Amygdala (tissue), 56 donors: ENCODE measurements around the gene TPH2.
A peak's percentile ranks its signal among the peaks of the same experiment; 100 is the strongest.

ENCODE experiments used
- DNase-seq, 56 donors: peaks; one replicate each; lab custom pipeline; 2025; lab: John Stamatoyannopoulos, UW

The TPH2 gene

DNA sequence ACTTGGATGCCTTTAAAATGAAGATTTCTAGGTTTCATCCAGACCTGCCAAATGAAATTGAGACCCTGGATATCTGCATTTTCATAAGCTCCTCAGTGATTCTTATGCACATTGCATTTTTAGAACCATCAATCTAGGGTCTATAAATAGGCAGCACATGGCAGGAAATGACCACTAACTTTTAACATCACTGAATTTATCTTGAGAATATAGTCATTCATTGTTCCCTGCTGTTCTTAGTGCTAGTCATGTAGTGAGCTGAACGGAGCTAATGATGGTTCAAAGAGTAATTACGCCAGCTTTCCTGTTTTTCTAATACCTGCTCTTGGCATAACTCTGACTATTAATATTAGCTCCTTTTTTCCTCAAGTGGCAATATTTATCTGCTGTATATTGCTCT, 91.6 kb downstream of the TPH2 start:
- DNase-seq: no peak

DNA sequence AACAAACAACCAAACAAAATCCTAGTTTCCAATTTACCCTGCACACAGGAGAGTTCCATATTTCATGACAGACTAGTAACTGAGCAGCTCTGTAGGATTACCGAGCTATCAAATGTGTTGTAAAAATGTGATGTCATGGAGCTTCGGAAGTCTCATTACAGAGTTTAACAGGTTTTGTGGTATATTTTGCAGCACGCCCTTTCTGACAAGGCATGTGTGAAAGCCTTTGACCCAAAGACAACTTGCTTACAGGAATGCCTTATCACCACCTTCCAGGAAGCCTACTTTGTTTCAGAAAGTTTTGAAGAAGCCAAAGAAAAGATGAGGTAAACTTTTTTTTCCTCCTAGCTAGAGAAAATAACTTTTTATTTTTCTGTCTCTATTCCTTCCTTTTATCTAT, 92.4 kb downstream of the TPH2 start:
- DNase-seq: no peak

DNA sequence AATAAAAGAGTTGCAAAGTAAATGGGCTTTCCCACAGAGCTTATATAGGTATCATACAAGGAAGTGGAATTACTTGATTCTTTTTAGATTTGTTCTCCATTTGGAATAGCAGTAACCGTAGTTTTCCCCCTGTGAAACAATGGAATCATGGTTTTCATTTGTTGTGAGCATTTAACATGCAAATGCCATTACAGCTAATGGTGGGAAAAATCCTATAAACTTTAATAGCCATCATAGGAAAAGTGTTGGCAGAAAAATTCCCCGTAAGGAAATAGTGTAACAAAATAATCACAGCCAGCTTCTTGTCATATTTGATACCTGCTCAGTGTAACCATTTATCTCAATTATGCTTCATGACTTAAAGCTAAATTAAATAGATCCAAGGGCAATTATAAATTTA, 95.3 kb downstream of the TPH2 start:
- DNase-seq: no peak

GRCh38 chr12:72035625-72036024, 97.0 kb downstream of the TPH2 start:
- no peak for DNase-seq

- no peak for DNase-seq
Observed at GRCh38 chr12:72036393-72036792, 97.7 kb downstream of the TPH2 start.

GRCh38 chr12:72037006-72037795, 98.6 kb downstream of the TPH2 start:
- DNase-seq: no peak

- no peak for DNase-seq
Observed at GRCh38 chr12:72041811-72042210, 103.2 kb downstream of the TPH2 start.

DNA sequence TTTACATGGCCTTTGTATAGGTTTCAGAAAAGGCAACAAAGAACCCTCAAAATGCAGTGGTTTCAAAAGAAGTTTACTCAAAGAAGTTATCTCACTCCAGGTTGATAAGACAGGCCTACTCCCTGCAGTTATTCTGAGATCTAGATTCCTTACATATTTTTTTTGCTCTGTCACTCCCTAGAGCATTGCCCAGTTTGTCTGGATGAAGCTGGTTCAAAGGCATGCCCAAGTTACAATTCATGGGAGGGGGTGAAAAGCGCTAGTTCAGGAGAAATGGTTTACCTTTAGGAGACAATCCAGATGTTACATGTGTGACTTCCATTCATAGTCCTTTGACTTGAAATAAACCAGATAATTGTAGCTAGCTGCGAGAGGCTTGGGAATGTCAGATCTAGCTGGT, 115.0 kb downstream of the TPH2 start:
- DNase-seq: no peak

- DNase-seq: no peak
Observed at GRCh38 chr12:72054511-72054910, 115.9 kb downstream of the TPH2 start.

DNA sequence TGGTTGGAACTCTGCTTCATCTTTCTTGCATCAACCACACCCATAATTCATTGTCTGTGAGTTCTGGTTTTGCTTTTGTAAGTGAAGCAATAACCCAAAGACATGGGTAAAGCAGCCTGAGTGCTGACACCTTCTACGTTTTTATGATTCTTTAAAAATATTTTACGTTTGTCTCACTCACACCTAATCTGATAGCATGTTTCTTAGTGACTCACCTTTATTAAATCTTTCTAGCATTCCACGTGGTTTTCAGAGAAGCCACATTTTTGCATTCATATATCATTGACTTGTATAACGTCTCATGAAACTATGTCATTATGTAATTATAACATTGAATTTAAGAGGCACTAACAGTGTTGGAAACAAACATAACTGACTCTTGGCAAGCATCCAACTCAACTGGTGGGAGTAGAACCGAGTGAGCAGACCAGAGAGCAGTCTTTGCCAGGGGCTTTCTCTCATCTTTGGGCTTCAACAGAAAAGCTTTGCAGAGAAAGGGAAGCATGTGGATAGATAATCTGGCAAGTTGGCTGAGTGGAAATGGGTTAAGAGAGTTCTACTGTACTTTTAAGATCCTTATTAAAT, 118.8 kb downstream of the TPH2 start:
- no peak for DNase-seq

GRCh38 chr12:72063073-72063472, 124.4 kb downstream of the TPH2 start:
- no peak for DNase-seq

DNA sequence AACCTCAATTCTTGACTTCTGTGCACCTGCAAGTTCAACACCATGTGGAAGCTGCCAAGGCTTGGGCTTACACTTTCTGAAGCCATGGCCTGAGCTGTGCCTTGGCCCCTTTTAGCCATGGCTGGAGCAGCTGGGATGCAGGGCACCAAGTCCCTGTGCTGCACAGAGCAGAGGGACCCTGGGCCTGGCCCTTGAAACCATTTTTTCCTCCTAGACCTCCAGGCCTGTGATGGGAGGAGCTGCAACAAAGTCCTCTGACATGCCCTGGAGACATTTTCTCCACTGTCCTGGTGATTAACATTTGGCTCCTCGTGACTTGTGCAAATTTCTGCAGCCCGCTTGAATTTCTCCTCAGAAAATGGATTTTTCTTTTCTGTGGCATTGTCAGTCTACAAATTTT, 132.4 kb downstream of the TPH2 start:
- no peak for DNase-seq

- peak in 5 of 56 donors; percentile 0 to 8 (median 1) for DNase-seq
Observed at GRCh38 chr12:72072592-72073212, 134.1 kb downstream of the TPH2 start.

- DNase-seq: no peak
Observed at GRCh38 chr12:72074065-72074464, 135.4 kb downstream of the TPH2 start.

GRCh38 chr12:72074956-72075355, 136.3 kb downstream of the TPH2 start:
- DNase-seq: no peak

- no peak for DNase-seq
Observed at GRCh38 chr12:72075401-72075800, 136.8 kb downstream of the TPH2 start.

DNA sequence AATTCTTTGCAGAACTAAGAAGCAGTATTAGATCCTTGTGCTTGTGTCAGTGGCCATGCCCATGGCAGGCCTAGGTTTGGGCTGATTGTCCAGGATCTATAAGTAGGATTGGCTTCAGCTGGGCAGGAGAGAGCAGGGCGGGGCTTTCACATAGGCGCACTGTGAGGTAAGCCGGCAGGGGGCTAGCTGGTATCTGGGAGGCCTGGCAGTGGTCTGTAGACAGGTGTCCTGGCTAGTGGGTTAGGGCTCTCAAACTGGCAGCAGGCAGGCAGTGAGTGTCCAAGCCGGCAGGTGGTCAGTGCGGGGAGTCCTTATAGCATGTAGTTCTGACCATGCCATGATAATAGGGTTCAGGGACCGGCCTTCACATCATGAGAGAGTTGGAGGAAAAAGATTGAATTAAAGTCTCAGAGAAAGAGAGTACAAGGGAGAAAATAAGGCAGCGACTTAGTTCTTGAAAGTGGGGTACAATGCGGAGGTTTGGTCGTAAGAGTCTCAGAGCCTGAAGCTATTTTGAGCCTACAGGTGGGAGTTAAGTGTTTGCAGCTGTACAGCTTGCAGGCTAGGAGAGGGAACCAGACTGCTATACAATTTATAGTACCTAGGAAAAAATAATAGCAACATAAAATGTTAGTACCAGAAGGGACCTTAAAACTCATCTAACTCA, 137.4 kb downstream of the TPH2 start:
- no peak for DNase-seq

GRCh38 chr12:72076558-72076915, 137.9 kb downstream of the TPH2 start:
- DNase-seq: no peak

DNA sequence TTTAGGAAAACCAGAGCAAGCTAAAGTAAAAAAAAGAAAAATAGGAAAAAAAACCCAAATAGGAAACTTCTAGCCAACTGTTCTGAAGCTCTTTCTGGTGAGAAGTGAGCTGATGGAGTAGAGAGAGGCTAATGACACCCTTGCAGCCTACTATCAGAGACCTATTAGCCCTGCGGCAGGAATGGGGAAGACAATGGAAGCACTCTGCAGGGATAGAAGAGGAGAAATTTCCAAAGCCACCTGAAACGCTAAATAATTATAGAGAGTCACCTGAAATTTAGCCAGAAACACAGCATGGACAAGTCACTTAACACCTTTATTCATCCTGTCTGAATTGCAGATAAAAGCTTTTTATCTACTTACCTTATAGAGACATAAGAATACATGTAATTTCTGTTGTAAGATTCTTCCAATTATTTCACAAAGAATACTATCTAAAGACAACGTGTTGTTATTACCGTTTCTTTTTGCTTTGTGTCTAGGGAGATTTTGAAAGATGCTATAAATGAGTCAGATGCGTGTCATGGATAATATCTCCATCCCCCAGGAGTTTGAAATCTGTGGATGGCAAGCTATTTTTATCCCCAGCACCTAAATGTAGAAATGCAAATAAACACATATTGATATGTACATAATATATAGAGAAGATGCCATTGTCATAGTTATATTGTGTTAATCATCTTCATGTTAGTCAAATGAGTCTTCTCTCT, 138.6 kb downstream of the TPH2 start:
- no peak for DNase-seq

GRCh38 chr12:72081777-72082176, 143.1 kb downstream of the TPH2 start:
- peak in 8 of 56 donors; percentile 2 to 10 (median 4) for DNase-seq
